Pancreas (tissue), 10 donors: Measurements from ENCODE around the gene FAU. TPM values are rescaled to one million over a fixed set of nuclear protein-coding genes. Genes with fewer than 3 reads are reported as not detected.

Experiments
- ATAC-seq, 4 donors: fragments of 200-7000 bp; cut with Tn5 transposase; one replicate each; pipeline versions ENCODE4 v1.8.0 to v1.9.1; 2020; ENCODE audit warnings: mild to moderate bottlenecking in 4 of 4, moderate library complexity in 4 of 4
- DNase-seq, 6 donors: peaks; one replicate each; pipeline ENCODE4 v3.0.0-alpha.2; 2020
- FAIRE-seq: peaks from 2 replicates; lab custom pipeline; 2012; peaks lifted over from hg19 to GRCh38; lab: Jason Lieb, UNC
- H3K27ac ChIP-seq, 4 donors: fragments of 200-600 bp; sonication (generic); 1 replicate in 3 of 4; 2 replicates in 1 of 4; pipeline versions ENCODE4 v1.5.0 to v1.8.0; 2020
- H3K27me3 ChIP-seq, 4 donors: fragments of 200-600 bp; one replicate each; pipeline ENCODE4 v1.8.0; 2021
- H3K36me3 ChIP-seq, 3 donors: fragments of 200-600 bp; sonication (generic) in 1 of 3; one replicate each; pipeline versions ENCODE4 v1.5.0 to v1.8.0; 2020 to 2021
- H3K4me1 ChIP-seq, 3 donors: fragments of 200-600 bp; one replicate each; pipeline ENCODE4 v1.8.0; 2021
- H3K4me3 ChIP-seq, 4 donors: fragments of 200-600 bp; sonication (generic) in 2 of 4; one replicate each; pipeline versions ENCODE4 v1.5.0 to v1.8.0; 2020 to 2021
- H3K9me3 ChIP-seq, 4 donors: fragments of 200-600 bp; one replicate each; pipeline ENCODE4 v1.8.0; 2021
- WGBS, 2 donors: extraction: QIAGEN DNeasy Blood & Tissue Kit; methylation state at CpG; one replicate each; pipeline ENCODE4 v1.1.7; 2013; 5-methylcytosine and 5-hydroxymethylcytosine counted together
- intact Hi-C, 3 donors: fragments of 100-400 bp; cut with DNase I; formaldehyde crosslinking; loops; one replicate each; pipeline versions ENCODE4 v1.11.1 to v1.14.2; 2022
- polyA plus RNA-seq, 2 donors: library from polyadenylated mRNA; stranded (reverse); fragments of 200-250 nt; gene quantifications; one replicate each; pipeline ENCODE4 v1.2.3, GENCODE V29; 2013
- total RNA-seq, 6 donors: library from RNA; stranded (reverse); fragmentation: NEBNext Ultra II Directional in 4 of 6; extraction: Animal tissue kit (Norgen Biotek cat#: 25700) in 4 of 6; gene quantifications; one replicate each; pipeline versions ENCODE4 v1.2.1 to v1.2.4, GENCODE V29; 2021 to 2023
- TF ChIP-seq, protein P1 (sequence below), 4 donors: fragments of 200-600 bp; sonication (generic) in 3 of 4; IDR thresholded peaks; one replicate each; pipeline versions ENCODE4 v1.5.0 to v1.8.0; 2021; ENCODE audit warnings: antibody characterized with exemption in 4 of 4
- donor health status: healthy with polysubstance abuse.
- donor health status: DM: no; HTN: no; CAD: no; lungs with moderate emphysema.
- donor health status: DM: no; HTN: no; CAD: no.
- donor health status: control.
- donor health status: control.
- donor health status: Bipolar disorder and iron deficiency.
- donor health status: DM: yes; HTN: yes; CAD: no.
- donor health status: DM: no; HTN: no; CAD: no.
- donor health status: DM: no; HTN: no; CAD: no.
- donor health status: DM: yes; HTN: yes; CAD: no.

The FAU gene
- total and polyA plus RNA-seq, 8 donors, result 493 to 810 (median 535) TPM

GRCh38 chr11:65115361-65116082, 6.4 kb downstream of the FAU start:
- no peak for ATAC-seq
- H3K9me3 ChIP-seq, result no peaks in the 10 kb centered on the region
- intact Hi-C loops, result loop anchor here in 1 of 3 donors (10.0 kb wide), 1 partner anchor 101 kb away; the partner anchor contains the start of gene ARL2
- no peak for FAIRE-seq
- 90% methylated on average over 19 to 21 of the region's 21 CpGs for WGBS, 2 donors
- peaks cover 31 to 38% (median 37%) of the 10 kb centered on the region in 3 donors for H3K4me1 ChIP-seq
- DNase-seq, result peak in 4 of 6 donors; percentile 37 to 74 (median 48)
- peak overlapping the region in 2 of 4 donors; percentile 81 to 88 for H3K4me3 ChIP-seq
- H3K27ac ChIP-seq, result no peak overlapping the region
- peaks cover 2 to 15% (median 3%) of the 10 kb centered on the region in 3 donors for H3K36me3 ChIP-seq
- H3K27me3 ChIP-seq, result no peaks in the 10 kb centered on the region
- TF ChIP-seq, protein P1, sequence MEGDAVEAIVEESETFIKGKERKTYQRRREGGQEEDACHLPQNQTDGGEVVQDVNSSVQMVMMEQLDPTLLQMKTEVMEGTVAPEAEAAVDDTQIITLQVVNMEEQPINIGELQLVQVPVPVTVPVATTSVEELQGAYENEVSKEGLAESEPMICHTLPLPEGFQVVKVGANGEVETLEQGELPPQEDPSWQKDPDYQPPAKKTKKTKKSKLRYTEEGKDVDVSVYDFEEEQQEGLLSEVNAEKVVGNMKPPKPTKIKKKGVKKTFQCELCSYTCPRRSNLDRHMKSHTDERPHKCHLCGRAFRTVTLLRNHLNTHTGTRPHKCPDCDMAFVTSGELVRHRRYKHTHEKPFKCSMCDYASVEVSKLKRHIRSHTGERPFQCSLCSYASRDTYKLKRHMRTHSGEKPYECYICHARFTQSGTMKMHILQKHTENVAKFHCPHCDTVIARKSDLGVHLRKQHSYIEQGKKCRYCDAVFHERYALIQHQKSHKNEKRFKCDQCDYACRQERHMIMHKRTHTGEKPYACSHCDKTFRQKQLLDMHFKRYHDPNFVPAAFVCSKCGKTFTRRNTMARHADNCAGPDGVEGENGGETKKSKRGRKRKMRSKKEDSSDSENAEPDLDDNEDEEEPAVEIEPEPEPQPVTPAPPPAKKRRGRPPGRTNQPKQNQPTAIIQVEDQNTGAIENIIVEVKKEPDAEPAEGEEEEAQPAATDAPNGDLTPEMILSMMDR (IDR thresholded peaks at IDR 0.05), result no peak

DNA sequence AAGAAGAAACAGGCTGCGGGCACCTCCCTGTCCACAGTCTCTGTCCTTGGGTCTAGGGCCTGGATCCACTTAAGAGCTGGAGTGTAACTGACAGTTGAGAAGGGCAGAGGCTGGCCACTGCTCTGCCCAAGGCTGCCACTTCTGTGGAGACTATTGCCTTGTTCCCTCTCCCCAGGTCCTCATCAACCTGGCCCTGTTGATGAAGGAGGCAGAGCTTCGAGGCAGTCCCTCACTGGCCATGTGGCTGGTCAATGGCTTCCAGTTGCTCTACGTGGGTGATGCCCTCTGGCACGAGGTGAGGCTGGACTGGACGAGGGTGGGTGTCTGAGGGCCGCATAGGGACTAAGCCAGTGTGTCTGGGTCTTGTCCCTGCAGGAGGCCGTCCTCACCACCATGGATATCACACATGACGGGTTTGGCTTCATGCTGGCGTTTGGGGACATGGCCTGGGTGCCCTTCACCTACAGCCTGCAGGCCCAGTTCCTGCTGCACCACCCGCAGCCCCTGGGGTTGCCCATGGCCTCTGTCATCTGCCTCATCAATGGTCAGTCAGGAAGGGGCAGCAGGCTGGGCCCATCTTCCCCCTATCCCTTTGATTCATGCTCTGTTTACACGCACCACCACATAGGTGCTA, 7.3 kb downstream of the FAU start:
- Histone ChIP-seq H3K36me3 (peaks cover 0 to 10% (median 0%) of the 10 kb centered on the region in 3 donors), H3K9me3 (no peaks in the 10 kb centered on the region), H3K4me1 (peaks cover 31 to 39% (median 38%) of the 10 kb centered on the region in 3 donors), H3K27me3 (no peaks in the 10 kb centered on the region), H3K4me3 (no peak overlapping the region), H3K27ac (peak overlapping the region in 3 of 4 donors; percentile 38 to 75 (median 58))
- ATAC-seq, result no peak
- 85 to 88% methylated on average over 11 of the region's 11 CpGs for WGBS, 2 donors
- TF ChIP-seq, protein P1 (IDR thresholded peaks at IDR 0.05), result no peak
- intact Hi-C loops, result loop anchor here in 1 of 3 donors (10.0 kb wide), 1 partner anchor 100 kb away; the partner anchor contains the start of gene ARL2
- no peak for FAIRE-seq
- DNase-seq, result peak in 3 of 6 donors; percentile 40 to 74 (median 45)

DNA sequence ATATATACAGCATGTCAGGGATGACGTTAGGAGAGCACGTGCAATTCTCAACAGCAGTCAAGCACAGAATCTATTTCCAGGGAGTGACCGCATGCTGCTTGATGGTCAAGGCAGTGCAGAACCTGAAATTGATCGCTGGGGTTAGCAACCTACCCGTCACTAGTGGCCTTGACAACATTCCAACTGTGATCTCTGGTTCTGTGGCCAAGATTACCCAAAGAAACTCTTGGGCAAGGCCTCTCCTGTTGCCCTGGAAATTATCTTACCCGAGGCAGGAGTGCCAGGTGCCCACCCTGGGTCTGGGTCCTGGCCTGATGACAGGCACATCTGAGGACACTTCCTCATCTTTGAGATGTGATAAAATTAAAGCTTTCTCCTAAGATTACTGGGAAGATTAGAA, 8.1 kb downstream of the FAU start:
- Histone ChIP-seq H3K27ac (peak overlapping the region; percentile 58 to 88 (median 70)), H3K9me3 (no peaks in the 10 kb centered on the region), H3K4me3 (peak overlapping the region in 1 of 4 donors; percentile 70), H3K4me1 (peaks cover 31 to 39% (median 38%) of the 10 kb centered on the region in 3 donors), H3K27me3 (no peaks in the 10 kb centered on the region), H3K36me3 (peaks cover 0 to 10% (median 0%) of the 10 kb centered on the region in 3 donors)
- 10 to 15% methylated on average over 6 of the region's 6 CpGs for WGBS, 2 donors
- FAIRE-seq (no peak), ATAC-seq (peak in 3 of 4 donors; percentile 3 to 8 (median 7)), DNase-seq (peak in 5 of 6 donors; percentile 45 to 83 (median 74))
- intact Hi-C loops, result loop anchor here in 1 of 3 donors (10.0 kb wide), 1 partner anchor 99 kb away; the partner anchor contains the start of gene ARL2
- TF ChIP-seq, protein P1 (IDR thresholded peaks at IDR 0.05), result no peak

GRCh38 chr11:65113361-65113756, 8.6 kb downstream of the FAU start:
- no peaks in the 10 kb centered on the region for H3K9me3 ChIP-seq
- H3K4me3 ChIP-seq, result peak overlapping the region in 3 of 4 donors; percentile 51 to 70 (median 57)
- WGBS, 2 donors, result 17% methylated on average over 14 of the region's 14 CpGs
- intact Hi-C loops, result loop anchor here in 1 of 3 donors (10.0 kb wide), 1 partner anchor 99 kb away; the partner anchor contains the start of gene ARL2
- peak in 3 of 6 donors; percentile 65 to 84 (median 83) for DNase-seq
- peak overlapping the region; percentile 58 to 88 (median 70) for H3K27ac ChIP-seq
- TF ChIP-seq, protein P1 (IDR thresholded peaks at IDR 0.05), result no peak
- FAIRE-seq, result no peak
- no peak for ATAC-seq
- peaks cover 0 to 15% (median 4%) of the 10 kb centered on the region in 3 donors for H3K36me3 ChIP-seq
- no peaks in the 10 kb centered on the region for H3K27me3 ChIP-seq
- peaks cover 31 to 39% (median 38%) of the 10 kb centered on the region in 3 donors for H3K4me1 ChIP-seq
